Skeletal muscle tissue (tissue), 4 donors: ENCODE data around the gene RAP1GAP2. TPM values are rescaled to one million over a fixed set of nuclear protein-coding genes. Genes with fewer than 3 reads are reported as not detected.

Source experiments
- H3K27ac ChIP-seq: one replicate; pipeline ENCODE4 v1.7.0; 2013; ENCODE audit warnings: mild to moderate bottlenecking, low read depth, low read length, inconsistent platforms
- H3K27me3 ChIP-seq, 3 donors: one replicate each; pipeline ENCODE4 v1.7.0; 2013; ENCODE audit warnings: low read length in 3 of 3; ENCODE audit not compliant: control insufficient read depth in 3 of 3, insufficient read depth in 3 of 3
- H3K36me3 ChIP-seq, 3 donors: one replicate each; pipeline ENCODE4 v1.7.0; 2013; ENCODE audit warnings: low read length in 3 of 3; ENCODE audit not compliant: control insufficient read depth in 3 of 3, insufficient read depth in 3 of 3
- H3K4me1 ChIP-seq, 3 donors: one replicate each; pipeline ENCODE4 v1.7.0; 2013; ENCODE audit warnings: low read length in 3 of 3, mild to moderate bottlenecking in 3 of 3; ENCODE audit not compliant: control insufficient read depth in 3 of 3, insufficient read depth in 3 of 3
- H3K4me3 ChIP-seq, 3 donors: one replicate each; pipeline ENCODE4 v1.7.0; 2013; ENCODE audit warnings: low read length in 3 of 3
- H3K9ac ChIP-seq, 3 donors: one replicate each; pipeline ENCODE4 v1.7.0; 2013; ENCODE audit warnings: low read length in 3 of 3, mild to moderate bottlenecking in 3 of 3, moderate library complexity in 2 of 3, low read depth in 1 of 3
- H3K9me3 ChIP-seq, 3 donors: one replicate each; pipeline ENCODE4 v1.7.0; 2013; ENCODE audit warnings: low read length in 3 of 3; ENCODE audit not compliant: control insufficient read depth in 3 of 3
- total RNA-seq: library from RNA; depleted of rRNA; stranded (reverse); fragments of >200 nt; gene quantifications from one replicate; pipeline ENCODE4 v1.2.3, GENCODE V29; 2014
- donor health status: Osteomylitis.

Gene RAP1GAP2
- total RNA-seq, 1 donor from 2014 or later = 2.1 TPM

DNA sequence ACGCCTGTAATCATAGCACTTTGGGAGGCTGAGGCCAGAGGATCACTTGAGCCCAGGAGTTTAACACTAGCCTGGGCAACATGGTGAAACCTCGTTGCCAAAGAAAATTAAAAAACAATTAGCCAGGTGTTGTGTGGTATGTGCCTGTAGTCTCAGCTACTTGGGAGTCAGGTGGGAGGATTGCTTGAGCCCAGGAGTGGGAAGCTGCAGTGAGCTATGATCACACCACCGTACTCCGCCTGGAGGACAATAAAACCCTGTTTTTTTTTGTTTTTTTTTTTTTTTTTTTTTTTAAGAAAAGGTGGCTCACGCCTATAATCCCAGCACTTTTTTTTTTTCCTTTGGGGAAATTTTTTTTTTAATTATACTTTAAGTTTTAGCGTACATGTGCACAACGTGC is 26.1 kb downstream of the RAP1GAP2 start:
- Histone ChIP-seq H3K27me3 (peaks cover 7 to 29% (median 18%) of the 10 kb centered on the region in 3 donors), H3K36me3 (no peaks in the 10 kb centered on the region), H3K4me3 (no peak overlapping the region), H3K4me1 (no peaks in the 10 kb centered on the region), H3K27ac (no peak overlapping the region), H3K9ac (no peak overlapping the region), H3K9me3 (no peaks in the 10 kb centered on the region)

GRCh38 chr17:2825253-2825970 is 29.2 kb downstream of the RAP1GAP2 start:
- Histone ChIP-seq H3K9ac (no peak overlapping the region), H3K4me1 (no peaks in the 10 kb centered on the region), H3K27me3 (peaks cover 7 to 34% (median 24%) of the 10 kb centered on the region in 3 donors), H3K27ac (no peak overlapping the region), H3K36me3 (no peaks in the 10 kb centered on the region), H3K9me3 (no peaks in the 10 kb centered on the region), H3K4me3 (no peak overlapping the region)

- Histone ChIP-seq H3K27ac (no peak overlapping the region), H3K9ac (no peak overlapping the region), H3K36me3 (no peaks in the 10 kb centered on the region), H3K9me3 (no peaks in the 10 kb centered on the region), H3K27me3 (peaks cover 0 to 22% (median 14%) of the 10 kb centered on the region in 3 donors), H3K4me1 (no peaks in the 10 kb centered on the region), H3K4me3 (no peak overlapping the region)
Measured at GRCh38 chr17:2828397-2829038, 32.3 kb downstream of the RAP1GAP2 start.

GRCh38 chr17:2830678-2831077 is 34.4 kb downstream of the RAP1GAP2 start:
- no peak overlapping the region for H3K4me3 ChIP-seq
- no peaks in the 10 kb centered on the region for H3K9me3 ChIP-seq
- no peak overlapping the region for H3K27ac ChIP-seq

DNA sequence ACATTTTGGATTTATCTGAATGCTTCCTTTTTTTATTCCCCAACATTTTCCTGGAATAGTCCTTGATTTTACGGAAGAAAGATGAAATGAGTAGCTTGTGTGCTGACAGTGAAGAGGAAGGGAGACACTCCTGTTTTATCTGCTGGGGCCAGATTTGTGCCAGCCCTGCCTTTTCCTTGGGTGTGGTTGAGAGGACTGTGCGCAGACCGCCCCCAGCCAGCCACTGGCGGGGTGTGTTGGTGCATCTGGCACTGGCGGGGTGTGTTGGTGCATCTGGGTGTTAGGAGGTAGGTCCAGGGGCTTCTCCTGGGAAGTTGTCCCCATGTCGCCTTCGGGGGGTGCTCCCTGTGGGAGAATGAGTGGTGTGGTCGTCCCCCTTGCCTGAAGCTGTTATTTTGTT is 39.5 kb downstream of the RAP1GAP2 start:
- no peak overlapping the region for H3K4me3 ChIP-seq
- H3K27ac ChIP-seq = no peak overlapping the region
- H3K27me3 ChIP-seq = peaks cover 0 to 6% (median 3%) of the 10 kb centered on the region in 3 donors
- no peak overlapping the region for H3K9ac ChIP-seq
- no peaks in the 10 kb centered on the region for H3K9me3 ChIP-seq
- H3K4me1 ChIP-seq = no peaks in the 10 kb centered on the region
- H3K36me3 ChIP-seq = no peaks in the 10 kb centered on the region

More at GRCh38 chr17:2830678-2831077, 34.4 kb downstream of the RAP1GAP2 start:
- Histone ChIP-seq H3K36me3 (no peaks in the 10 kb centered on the region), H3K9ac (no peak overlapping the region), H3K4me1 (no peaks in the 10 kb centered on the region), H3K27me3 (peaks cover 3 to 19% (median 12%) of the 10 kb centered on the region in 3 donors)

- H3K4me1 ChIP-seq = no peaks in the 10 kb centered on the region
- no peaks in the 10 kb centered on the region for H3K9me3 ChIP-seq
- no peak overlapping the region for H3K4me3 ChIP-seq
- no peaks in the 10 kb centered on the region for H3K36me3 ChIP-seq
- H3K27me3 ChIP-seq = peaks cover 3 to 8% (median 6%) of the 10 kb centered on the region in 3 donors
- H3K27ac ChIP-seq = no peak overlapping the region
- H3K9ac ChIP-seq = no peak overlapping the region
Measured at GRCh38 chr17:2837147-2837561, 40.9 kb downstream of the RAP1GAP2 start.

DNA sequence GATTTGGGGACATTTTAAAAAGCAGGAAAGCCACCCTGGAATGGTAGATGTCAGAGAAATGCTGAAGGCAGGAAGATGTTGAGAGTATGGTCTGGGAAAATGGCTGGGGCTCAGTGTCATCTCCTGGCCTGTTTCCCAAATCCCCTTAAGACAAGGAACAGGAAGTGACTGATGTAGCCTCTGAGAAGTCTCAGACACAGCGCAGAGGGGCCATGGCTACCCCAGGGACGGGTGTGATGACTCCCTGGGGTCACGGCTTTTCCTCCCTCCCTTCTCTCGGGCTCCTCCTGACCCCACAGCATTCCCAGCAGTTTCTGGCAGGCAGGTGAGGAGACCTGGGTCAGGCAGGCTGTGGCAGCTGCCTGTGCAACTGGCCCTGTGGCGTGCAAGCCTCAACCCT is 45.4 kb downstream of the RAP1GAP2 start:
- Histone ChIP-seq H3K36me3 (no peaks in the 10 kb centered on the region), H3K9ac (no peak overlapping the region), H3K4me1 (no peaks in the 10 kb centered on the region), H3K4me3 (no peak overlapping the region), H3K27ac (no peak overlapping the region), H3K9me3 (no peaks in the 10 kb centered on the region), H3K27me3 (peaks cover 0 to 8% (median 6%) of the 10 kb centered on the region in 3 donors)

GRCh38 chr17:2842464-2842863 is 46.2 kb downstream of the RAP1GAP2 start:
- Histone ChIP-seq H3K9ac (no peak overlapping the region), H3K27ac (no peak overlapping the region), H3K27me3 (peaks cover 0 to 8% (median 8%) of the 10 kb centered on the region in 3 donors), H3K4me3 (no peak overlapping the region), H3K4me1 (no peaks in the 10 kb centered on the region), H3K36me3 (no peaks in the 10 kb centered on the region), H3K9me3 (no peaks in the 10 kb centered on the region)

- H3K9me3 ChIP-seq = no peaks in the 10 kb centered on the region
- H3K9ac ChIP-seq = no peak overlapping the region
- no peaks in the 10 kb centered on the region for H3K36me3 ChIP-seq
- peaks cover 5 to 8% (median 8%) of the 10 kb centered on the region in 3 donors for H3K27me3 ChIP-seq
- H3K4me1 ChIP-seq = no peaks in the 10 kb centered on the region
- H3K27ac ChIP-seq = no peak overlapping the region
- no peak overlapping the region for H3K4me3 ChIP-seq
Measured at GRCh38 chr17:2844416-2844815, 48.2 kb downstream of the RAP1GAP2 start.
